HepG2 (cell line): ENCODE results near the gene TRIM4.

ENCODE experiments used
- CREB1 ChIP-seq, 2 experiments: fragments of 450-650 bp in 1 of 2; IDR thresholded peaks; 2 replicates each; pipeline ENCODE4 v1.6.1; 2016 to 2017; ENCODE audit warnings: control low read depth in 1 of 2, mild to moderate bottlenecking in 1 of 2, missing compliant biosample characterization in 1 of 2, missing genetic modification characterization in 1 of 2
- MAFK ChIP-seq, 2 experiments: IDR thresholded peaks in 1 of 2; conservative IDR thresholded peaks in 1 of 2; 2 replicates each; pipeline ENCODE4 v1.6.1; 2011; ENCODE audit warnings: improper control_type of control experiment in 2 of 2, low read length in 2 of 2
- NR2C2 ChIP-seq: sonication (generic); formaldehyde crosslinking; IDR thresholded peaks from 2 replicates; pipeline ENCODE4 v1.4.0; 2020; ENCODE audit warnings: missing genetic modification reagents, mild to moderate bottlenecking, moderate library complexity, borderline replicate concordance
- SALL2 ChIP-seq: sonication (generic); formaldehyde crosslinking; IDR thresholded peaks from 2 replicates; pipeline ENCODE4 v1.8.1; 2023; ENCODE audit warnings: mild to moderate bottlenecking, missing genetic modification reagents, inconsistent platforms
- TBP ChIP-seq: sonication (generic); formaldehyde crosslinking; IDR thresholded peaks from 2 replicates; pipeline ENCODE4 v1.5.0; 2020; ENCODE audit warnings: missing genetic modification reagents
- U2AF1 ChIP-seq: fragments of 200-400 bp; formaldehyde crosslinking; optimal IDR thresholded peaks from 2 replicates; pipeline ENCODE3; 2017; ENCODE audit warnings: mild to moderate bottlenecking, low read depth, low read length
- ZNF230 ChIP-seq: sonication (generic); formaldehyde crosslinking; IDR thresholded peaks from 2 replicates; pipeline ENCODE4 v1.4.0; 2020; ENCODE audit warnings: mild to moderate bottlenecking, missing genetic modification reagents
- TF ChIP-seq, protein P1 (sequence below): sonication (generic); formaldehyde crosslinking; IDR thresholded peaks from 2 replicates; pipeline ENCODE4 v1.5.0; 2020; ENCODE audit warnings: mild to moderate bottlenecking, missing genetic modification reagents, moderate library complexity
- TF ChIP-seq, protein P2 (sequence below): sonication (generic); formaldehyde crosslinking; IDR thresholded peaks from 2 replicates; pipeline ENCODE4 v1.4.0; 2020; ENCODE audit warnings: missing genetic modification reagents
- TF ChIP-seq, protein P3 (sequence below): sonication (generic); formaldehyde crosslinking; IDR thresholded peaks from 2 replicates; pipeline ENCODE4 v1.5.1; 2020; ENCODE audit warnings: mild to moderate bottlenecking, missing genetic modification reagents, borderline replicate concordance

DNA sequence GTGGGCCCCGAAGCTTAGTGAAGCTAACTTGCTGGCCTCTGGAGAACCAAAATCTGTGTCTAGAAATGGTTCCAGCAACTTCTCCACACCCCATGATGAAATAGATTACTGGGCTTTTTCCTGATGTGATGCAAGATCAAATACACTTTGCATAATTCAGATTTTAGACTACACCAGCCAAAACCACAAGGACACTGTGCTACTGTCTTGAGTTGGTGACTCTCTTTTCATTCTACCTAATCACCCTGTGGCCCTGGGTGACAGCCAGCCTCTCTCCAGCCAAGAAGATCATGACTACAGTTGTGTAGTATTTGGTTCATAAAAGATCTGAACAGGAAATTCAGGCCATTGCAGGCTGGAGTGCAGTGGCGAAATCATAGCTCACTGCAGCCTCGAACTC, 34.3 kb upstream of the TRIM4 start:
- TF ChIP-seq, protein P1, sequence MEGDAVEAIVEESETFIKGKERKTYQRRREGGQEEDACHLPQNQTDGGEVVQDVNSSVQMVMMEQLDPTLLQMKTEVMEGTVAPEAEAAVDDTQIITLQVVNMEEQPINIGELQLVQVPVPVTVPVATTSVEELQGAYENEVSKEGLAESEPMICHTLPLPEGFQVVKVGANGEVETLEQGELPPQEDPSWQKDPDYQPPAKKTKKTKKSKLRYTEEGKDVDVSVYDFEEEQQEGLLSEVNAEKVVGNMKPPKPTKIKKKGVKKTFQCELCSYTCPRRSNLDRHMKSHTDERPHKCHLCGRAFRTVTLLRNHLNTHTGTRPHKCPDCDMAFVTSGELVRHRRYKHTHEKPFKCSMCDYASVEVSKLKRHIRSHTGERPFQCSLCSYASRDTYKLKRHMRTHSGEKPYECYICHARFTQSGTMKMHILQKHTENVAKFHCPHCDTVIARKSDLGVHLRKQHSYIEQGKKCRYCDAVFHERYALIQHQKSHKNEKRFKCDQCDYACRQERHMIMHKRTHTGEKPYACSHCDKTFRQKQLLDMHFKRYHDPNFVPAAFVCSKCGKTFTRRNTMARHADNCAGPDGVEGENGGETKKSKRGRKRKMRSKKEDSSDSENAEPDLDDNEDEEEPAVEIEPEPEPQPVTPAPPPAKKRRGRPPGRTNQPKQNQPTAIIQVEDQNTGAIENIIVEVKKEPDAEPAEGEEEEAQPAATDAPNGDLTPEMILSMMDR (CRISPR knock-in tag): no peak
- TF ChIP-seq TBP (CRISPR knock-in tag): no peak
- TF ChIP-seq U2AF1: no peak
- TF ChIP-seq SALL2 (CRISPR knock-in tag): no peak
- TF ChIP-seq MAFK (conservative IDR thresholded peaks at IDR 0.05 in 1 of 2, IDR thresholded peaks at IDR 0.05 in 1 of 2; ENCODE audit: low read length in 2 of 2): no peak
- TF ChIP-seq, protein P2, sequence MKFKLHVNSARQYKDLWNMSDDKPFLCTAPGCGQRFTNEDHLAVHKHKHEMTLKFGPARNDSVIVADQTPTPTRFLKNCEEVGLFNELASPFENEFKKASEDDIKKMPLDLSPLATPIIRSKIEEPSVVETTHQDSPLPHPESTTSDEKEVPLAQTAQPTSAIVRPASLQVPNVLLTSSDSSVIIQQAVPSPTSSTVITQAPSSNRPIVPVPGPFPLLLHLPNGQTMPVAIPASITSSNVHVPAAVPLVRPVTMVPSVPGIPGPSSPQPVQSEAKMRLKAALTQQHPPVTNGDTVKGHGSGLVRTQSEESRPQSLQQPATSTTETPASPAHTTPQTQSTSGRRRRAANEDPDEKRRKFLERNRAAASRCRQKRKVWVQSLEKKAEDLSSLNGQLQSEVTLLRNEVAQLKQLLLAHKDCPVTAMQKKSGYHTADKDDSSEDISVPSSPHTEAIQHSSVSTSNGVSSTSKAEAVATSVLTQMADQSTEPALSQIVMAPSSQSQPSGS (CRISPR knock-in tag): no peak
- TF ChIP-seq NR2C2 (CRISPR knock-in tag): no peak
- TF ChIP-seq, protein P3, sequence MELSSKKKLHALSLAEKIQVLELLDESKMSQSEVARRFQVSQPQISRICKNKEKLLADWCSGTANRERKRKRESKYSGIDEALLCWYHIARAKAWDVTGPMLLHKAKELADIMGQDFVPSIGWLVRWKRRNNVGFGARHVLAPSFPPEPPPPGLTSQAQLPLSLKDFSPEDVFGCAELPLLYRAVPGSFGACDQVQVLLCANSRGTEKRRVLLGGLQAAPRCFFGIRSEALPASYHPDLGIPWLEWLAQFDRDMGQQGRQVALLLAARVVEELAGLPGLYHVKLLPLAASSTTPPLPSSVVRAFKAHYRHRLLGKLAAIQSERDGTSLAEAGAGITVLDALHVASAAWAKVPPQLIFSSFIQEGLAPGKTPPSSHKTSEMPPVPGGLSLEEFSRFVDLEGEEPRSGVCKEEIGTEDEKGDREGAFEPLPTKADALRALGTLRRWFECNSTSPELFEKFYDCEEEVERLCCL (CRISPR knock-in tag): no peak
- TF ChIP-seq ZNF230 (CRISPR knock-in tag): no peak
- TF ChIP-seq CREB1 (IDR thresholded peaks at IDR 0.05): no peak
- TF ChIP-seq CREB1 (CRISPR knock-in tag; IDR thresholded peaks at IDR 0.05): no peak
